Measurements from ENCODE around the gene DENND10. TPM values are rescaled to one million over a fixed set of nuclear protein-coding genes. Genes with fewer than 3 reads are reported as not detected.

The DENND10 gene
- total and polyA plus RNA-seq, 8 donors: 7.2 to 16.3 (median 9.7) TPM

DNA sequence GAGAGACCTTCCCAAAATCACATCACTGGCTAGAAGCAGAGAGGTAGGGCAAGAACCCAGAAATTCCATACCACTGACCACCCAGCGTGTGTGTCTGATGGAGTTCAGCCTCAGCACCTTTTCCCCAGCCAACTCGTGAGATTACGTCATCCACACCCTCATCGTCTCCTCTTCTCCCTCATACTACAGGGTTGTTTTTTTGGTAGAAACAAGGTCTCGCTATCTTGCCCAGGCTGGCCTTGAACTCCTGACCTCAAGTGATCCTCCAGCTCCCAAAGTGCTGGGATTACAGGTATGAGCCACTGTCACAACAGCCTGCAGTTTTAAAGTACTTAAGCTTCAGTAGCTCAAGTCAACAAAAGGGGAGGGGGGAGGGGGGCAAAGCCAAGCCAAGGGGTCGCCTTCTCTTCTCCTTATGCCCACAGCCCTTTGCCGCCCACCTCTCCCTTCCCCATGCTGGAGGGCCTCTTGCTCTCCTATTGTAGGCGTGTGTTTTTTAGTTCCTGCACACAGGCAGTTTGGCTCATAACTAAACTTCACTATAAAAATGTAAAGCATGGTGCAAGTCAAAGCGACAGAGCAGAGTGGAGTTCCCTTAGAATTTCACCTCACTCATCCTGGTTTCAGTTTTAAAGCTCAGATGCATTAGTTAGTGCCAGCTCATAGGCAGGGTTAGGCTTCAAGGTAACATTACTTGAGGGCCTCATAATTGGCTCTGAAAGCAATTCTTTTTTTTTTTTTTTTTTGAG, 79.9 kb downstream of the DENND10 start:
- Histone ChIP-seq H3K27ac (no peak overlapping the region), H3K4me1 (no peaks in the 10 kb centered on the region), H3K27me3 (no peaks in the 10 kb centered on the region), H3K36me3 (no peaks in the 10 kb centered on the region), H3K4me3 (no peak overlapping the region), H3K9me3 (no peaks in the 10 kb centered on the region)
- DNase-seq (no peak), ATAC-seq (no peak), FAIRE-seq (no peak)
- whole genome bisulfite sequencing, 2 donors: 91 to 95% methylated on average over 8 to 9 of the region's 9 CpGs
- intact Hi-C loops (cut with DNase I): no loop called here
- TF ChIP-seq, protein P1, sequence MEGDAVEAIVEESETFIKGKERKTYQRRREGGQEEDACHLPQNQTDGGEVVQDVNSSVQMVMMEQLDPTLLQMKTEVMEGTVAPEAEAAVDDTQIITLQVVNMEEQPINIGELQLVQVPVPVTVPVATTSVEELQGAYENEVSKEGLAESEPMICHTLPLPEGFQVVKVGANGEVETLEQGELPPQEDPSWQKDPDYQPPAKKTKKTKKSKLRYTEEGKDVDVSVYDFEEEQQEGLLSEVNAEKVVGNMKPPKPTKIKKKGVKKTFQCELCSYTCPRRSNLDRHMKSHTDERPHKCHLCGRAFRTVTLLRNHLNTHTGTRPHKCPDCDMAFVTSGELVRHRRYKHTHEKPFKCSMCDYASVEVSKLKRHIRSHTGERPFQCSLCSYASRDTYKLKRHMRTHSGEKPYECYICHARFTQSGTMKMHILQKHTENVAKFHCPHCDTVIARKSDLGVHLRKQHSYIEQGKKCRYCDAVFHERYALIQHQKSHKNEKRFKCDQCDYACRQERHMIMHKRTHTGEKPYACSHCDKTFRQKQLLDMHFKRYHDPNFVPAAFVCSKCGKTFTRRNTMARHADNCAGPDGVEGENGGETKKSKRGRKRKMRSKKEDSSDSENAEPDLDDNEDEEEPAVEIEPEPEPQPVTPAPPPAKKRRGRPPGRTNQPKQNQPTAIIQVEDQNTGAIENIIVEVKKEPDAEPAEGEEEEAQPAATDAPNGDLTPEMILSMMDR (IDR thresholded peaks at IDR 0.05): no peak

Other genes with a start within 250 kb of the DENND10 start
- gene NANOS1, start 74.4 kb upstream of the DENND10 start, total RNA-seq: 1 to 10 TPM in 4 of 6 donors, under 1 TPM in 2; 0.47 to 1.9 (median 1.2) TPM
- gene NANOS1, start 74.4 kb upstream of the DENND10 start, polyA plus RNA-seq: 1 to 10 TPM; 2.2 to 7.7 TPM
- gene EIF3A, start 23.3 kb upstream of the DENND10 start, total RNA-seq: 100 to 1,000 TPM in 4 of 6 donors, 10 to 100 TPM in 2; 64.8 to 145 (median 106) TPM
- 10 to 100 TPM; 37.2 to 42.1 TPM for gene EIF3A, start 23.3 kb upstream of the DENND10 start, polyA plus RNA-seq
- gene SFXN4, start 61.6 kb downstream of the DENND10 start, total RNA-seq: 10 to 100 TPM; 16.1 to 28.4 (median 21.7) TPM
- gene SFXN4, start 61.6 kb downstream of the DENND10 start, polyA plus RNA-seq: 10 to 100 TPM; 56.8 to 58.6 TPM
- 10 to 100 TPM; 27.1 to 59.3 (median 42.4) TPM for gene PRDX3, start 74.7 kb downstream of the DENND10 start, total RNA-seq
- gene PRDX3, start 74.7 kb downstream of the DENND10 start, polyA plus RNA-seq: 10 to 100 TPM; 39.3 to 87.4 TPM
- 1 to 10 TPM; 1.4 to 4.1 (median 2.2) TPM for gene GRK5, start 103.5 kb downstream of the DENND10 start, total RNA-seq
- 1 to 10 TPM; 2.3 to 6.0 TPM for gene GRK5, start 103.5 kb downstream of the DENND10 start, polyA plus RNA-seq

Measured in pancreas (tissue), 10 donors.